GM19372 (cell line): ENCODE data around the gene TRPV2.
"Not testable (repeated sequence)": the region's sequence is repeated elsewhere in the genome, so short reads cannot be mapped to it uniquely, and the experiment has no call there.

Experiments used
- ATAC-seq: cut with Tn5 transposase; IDR thresholded peaks from one replicate; pipeline ENCODE4 v1.9.1; 2021; ENCODE audit warnings: mild to moderate bottlenecking, low read depth, moderate library complexity; ENCODE audit not compliant: unreplicated experiment

TRPV2 gene, protein sequence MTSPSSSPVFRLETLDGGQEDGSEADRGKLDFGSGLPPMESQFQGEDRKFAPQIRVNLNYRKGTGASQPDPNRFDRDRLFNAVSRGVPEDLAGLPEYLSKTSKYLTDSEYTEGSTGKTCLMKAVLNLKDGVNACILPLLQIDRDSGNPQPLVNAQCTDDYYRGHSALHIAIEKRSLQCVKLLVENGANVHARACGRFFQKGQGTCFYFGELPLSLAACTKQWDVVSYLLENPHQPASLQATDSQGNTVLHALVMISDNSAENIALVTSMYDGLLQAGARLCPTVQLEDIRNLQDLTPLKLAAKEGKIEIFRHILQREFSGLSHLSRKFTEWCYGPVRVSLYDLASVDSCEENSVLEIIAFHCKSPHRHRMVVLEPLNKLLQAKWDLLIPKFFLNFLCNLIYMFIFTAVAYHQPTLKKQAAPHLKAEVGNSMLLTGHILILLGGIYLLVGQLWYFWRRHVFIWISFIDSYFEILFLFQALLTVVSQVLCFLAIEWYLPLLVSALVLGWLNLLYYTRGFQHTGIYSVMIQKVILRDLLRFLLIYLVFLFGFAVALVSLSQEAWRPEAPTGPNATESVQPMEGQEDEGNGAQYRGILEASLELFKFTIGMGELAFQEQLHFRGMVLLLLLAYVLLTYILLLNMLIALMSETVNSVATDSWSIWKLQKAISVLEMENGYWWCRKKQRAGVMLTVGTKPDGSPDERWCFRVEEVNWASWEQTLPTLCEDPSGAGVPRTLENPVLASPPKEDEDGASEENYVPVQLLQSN

DNA sequence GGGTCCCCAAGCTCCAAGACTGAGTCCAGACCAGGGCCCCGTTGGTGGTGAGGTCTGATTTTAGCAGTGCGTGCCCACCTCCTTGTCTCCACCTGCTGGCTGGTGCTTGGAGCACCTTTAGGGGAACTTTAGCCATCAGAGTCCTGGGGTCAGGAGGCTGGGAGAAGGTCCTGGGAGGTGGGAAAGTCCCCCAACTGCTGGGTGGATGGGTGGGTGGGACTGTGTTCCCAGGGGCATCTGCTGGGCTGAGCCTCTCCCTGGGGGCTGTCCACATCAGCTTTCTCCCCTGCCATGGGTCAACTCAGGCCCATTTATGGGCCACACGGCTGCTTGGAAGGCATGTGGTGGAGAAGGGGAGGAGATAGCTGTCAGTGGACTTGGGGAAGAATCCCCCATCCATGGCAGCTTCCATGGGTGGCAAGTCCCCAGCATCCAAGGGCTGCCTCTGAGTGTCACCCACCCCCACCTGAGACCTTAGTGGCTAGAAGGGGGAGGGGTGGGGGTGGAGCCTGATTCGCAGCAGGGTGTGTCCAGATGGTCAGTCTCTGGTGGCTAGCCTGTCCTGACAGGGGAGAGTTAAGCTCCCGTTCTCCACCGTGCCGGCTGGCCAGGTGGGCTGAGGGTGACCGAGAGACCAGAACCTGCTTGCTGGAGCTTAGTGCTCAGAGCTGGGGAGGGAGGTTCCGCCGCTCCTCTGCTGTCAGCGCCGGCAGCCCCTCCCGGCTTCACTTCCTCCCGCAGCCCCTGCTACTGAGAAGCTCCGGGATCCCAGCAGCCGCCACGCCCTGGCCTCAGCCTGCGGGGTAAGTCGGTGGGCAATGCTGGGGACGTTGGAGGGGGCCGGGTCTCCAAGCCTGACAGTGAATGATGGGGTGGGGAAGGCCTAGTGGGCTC, at the start of gene TRPV2:
TSS of gene TRPV2 (plus strand) at position 541 of the 894 bp plus-strand sequence. CDS start 2,098 bp downstream, outside the sequence.
- ATAC-seq: peak; percentile 39

DNA sequence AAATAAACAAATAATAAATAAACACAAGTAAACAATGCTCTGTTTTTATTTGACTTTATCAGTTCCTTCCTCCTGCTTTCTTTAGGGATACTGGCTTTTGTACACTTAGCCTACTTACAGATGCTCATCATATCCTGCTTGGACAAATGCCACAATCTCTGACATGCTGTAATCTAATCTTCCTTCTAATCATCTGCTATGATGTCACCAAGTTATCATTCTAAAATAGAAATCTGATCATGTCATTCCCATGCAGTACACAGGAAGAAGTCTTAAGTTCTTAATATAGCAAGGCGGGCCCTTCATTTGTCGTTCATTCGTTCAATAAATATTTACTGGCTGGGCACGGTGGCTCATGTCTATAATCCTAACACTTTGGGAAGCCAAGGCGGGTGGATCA, 43.6 kb upstream of the TRPV2 start:
- ATAC-seq: no peak

DNA sequence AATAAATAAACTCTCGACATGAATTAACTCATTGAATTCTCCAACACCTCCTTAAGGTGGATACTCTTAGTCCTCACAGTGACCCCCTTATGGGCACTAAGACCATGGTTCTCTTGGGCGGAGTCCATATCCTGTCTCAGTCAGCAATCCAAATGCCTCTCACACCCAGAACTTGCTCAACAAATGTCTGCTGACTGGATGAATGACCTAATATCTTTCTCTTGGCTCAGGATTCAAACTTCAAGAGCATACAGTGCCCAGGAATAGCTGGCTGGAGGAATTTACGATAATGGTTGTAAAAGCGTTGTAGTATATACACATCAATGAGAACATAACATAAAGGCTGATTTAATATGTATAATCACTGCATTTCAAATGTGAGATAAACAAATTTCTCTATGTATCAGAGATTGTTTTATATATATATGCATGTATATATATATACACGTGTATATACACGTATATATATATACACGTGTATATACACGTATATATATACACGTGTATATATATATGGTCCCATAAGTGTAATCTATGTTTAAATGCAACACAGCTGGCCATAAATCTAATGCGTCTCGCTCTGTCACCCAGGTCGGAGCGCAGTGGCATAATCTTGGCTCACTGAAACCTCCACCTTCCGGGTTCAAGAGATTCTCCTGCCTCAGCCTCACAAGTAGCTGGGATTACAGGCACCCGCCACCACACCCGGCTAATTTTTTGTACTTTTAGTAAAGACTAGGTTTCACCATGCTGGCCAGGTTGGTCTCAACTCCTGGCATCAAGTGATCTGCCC, 41.0 kb upstream of the TRPV2 start:
- no peak for ATAC-seq

DNA sequence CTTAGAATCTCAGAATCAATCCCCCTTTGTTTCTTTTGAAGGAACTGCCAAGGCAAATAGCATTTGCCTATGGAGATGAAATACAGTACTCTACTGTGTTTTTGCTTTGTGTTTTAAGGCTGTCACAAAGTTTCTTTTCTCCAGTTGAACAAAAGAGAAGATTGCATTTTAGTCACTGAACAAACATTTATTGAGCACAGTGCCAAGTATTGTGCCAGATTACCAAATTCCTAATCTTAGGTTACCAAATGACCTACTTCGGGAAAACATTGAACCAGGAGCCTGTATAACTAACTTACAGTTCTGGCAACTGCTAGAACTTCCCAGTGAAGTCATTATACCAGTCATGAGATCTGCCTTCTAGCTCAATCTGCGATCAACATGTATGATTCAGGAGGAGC, 37.4 kb upstream of the TRPV2 start:
- ATAC-seq: no peak

DNA sequence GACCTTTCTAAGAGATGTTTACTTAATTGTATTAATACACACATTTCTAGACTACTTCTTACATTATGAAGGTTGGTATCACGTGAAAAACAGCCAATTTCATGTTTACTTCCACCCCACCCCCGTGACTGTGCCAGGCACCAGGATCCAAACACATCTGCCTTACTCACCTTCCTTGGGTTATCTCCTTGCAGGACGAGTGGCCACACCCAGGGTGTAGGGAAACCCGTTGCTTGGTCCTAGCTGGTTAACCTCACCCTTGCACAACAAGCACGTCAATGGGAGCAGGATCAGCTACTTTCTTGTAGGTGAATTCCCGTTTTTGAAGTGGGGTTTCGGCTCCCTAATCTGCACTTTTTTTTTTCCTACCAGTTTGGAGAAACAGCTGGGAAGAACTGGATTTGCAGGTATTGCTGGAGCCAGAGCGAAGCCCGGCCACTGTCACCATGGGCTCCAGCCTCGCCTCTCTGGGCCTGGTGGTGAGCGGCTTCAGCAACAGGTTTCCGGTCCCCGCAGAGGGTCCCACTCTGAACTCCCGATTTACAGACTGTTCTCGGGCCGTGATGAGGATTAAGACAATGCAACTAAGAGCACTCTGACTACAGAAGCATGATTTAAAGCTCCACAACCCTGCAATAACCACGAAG, 36.6 kb upstream of the TRPV2 start:
- ATAC-seq: no peak

DNA sequence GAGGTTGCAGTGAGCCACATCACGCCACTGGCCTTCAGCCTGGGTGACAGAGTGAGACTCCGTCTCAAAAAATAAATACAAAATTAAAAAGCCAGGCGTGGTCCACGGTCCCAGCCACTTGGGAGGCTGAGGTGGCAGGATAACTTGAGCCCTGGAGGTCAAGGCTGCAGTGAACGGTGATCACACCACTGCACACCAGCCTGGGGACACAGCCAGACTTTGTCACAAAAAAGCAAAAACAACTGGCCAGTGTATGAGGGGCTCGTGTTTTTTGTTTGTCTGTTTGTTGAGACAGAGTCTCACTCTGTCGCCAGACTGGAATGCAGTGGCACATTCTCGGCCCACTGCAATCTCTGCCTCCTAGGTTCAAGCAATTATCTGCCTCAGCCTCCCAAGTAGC, 35.7 kb upstream of the TRPV2 start:
- no peak for ATAC-seq

DNA sequence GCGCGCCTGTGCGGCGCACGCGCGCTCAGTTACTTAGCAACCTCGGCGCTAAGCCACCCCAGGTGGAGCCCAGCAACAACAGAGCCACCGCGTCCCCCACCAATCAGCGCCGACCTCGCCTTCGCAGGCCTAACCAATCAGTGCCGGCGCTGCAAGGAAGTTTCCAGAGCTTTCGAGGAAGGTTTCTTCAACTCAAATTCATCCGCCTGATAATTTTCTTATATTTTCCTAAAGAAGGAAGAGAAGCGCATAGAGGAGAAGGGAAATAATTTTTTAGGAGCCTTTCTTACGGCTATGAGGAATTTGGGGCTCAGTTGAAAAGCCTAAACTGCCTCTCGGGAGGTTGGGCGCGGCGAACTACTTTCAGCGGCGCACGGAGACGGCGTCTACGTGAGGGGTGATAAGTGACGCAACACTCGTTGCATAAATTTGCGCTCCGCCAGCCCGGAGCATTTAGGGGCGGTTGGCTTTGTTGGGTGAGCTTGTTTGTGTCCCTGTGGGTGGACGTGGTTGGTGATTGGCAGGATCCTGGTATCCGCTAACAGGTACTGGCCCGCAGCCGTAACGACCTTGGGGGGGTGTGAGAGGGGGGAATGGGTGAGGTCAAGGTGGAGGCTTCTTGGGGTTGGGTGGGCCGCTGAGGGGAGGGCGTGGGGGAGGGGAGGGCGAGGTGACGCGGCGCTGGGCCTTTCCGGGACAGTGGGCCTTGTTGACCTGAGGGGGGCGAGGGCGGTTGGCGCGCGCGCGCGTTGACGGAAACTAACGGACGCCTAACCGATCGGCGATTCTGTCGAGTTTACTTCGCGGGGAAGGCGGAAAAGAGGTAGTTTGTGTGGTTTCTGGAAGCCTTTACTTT, 34.5 kb upstream of the TRPV2 start, which contains the start of gene UBB:
TSS of gene UBB (plus strand) at position 452 of the 856 bp plus-strand sequence. CDS start 817 bp downstream, outside the sequence.
- ATAC-seq: peak; percentile 85

DNA sequence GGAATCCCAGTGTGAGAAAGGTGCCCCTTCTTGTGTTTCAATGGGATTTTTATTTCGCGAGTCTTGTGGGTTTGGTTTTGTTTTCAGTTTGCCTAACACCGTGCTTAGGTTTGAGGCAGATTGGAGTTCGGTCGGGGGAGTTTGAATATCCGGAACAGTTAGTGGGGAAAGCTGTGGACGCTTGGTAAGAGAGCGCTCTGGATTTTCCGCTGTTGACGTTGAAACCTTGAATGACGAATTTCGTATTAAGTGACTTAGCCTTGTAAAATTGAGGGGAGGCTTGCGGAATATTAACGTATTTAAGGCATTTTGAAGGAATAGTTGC, 33.9 kb upstream of the TRPV2 start:
- ATAC-seq: no peak

DNA sequence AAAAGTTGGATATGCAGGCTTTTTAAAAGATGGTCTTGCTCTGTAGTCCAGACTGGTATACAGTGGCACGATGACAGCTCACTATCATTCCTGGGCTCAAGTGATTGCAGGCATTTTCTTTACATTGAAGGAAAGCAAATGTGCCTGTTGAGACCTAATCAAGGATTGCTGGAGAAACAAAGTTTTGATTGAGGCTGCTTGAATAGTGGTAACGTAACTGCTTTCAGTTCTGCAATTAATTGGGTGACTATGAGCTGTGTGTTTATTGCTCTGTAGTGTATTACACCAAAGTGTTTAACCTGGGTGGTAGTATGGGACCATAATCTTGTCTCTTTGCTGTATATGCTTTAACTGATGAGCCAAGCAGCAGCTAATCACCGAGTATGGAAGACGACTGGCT, 32.2 kb upstream of the TRPV2 start:
- no peak for ATAC-seq

DNA sequence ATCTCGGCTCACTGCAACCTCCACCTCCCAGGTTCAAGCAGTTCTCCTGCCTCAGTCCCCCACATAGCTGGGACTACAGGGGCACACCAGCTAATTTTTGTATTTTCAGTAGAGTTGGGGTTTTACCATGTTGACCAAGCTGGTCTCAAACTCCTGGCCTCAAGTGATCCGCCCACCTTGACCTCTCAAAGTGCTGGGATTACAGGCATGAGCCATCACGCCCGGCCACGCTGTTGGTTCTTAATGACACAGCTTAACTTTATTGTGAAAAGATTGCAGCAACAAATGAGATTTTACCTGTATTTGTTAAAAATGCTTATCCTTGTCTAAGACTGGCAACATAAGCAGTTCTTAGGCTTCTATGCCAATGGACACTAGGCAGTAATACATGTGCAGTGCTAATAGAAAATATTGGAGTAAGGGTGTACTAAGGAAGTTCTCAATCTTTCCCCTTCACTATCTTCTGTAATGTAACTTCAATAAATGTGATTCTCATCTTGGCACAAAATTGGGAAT, 31.5 kb upstream of the TRPV2 start:
- no peak for ATAC-seq

DNA sequence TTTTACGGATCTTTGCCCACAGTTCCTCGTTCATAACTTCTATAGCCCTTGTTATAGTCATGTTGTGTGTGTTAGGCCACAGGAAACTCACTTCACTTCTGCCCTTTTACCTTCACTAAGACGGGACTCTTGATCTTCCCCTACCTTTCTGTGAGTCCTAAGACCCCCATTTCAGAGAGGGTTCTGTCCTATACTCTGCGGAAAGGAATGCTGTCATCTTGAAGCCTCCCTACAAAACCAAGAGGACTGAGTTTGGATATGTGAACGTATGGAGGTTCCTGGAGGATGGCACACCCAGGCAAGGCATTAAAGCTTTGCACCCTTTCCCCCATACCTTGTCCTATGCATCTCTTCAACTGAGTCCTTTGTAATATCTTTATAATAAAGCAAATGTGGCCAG, 30.8 kb upstream of the TRPV2 start:
- ATAC-seq: no peak

DNA sequence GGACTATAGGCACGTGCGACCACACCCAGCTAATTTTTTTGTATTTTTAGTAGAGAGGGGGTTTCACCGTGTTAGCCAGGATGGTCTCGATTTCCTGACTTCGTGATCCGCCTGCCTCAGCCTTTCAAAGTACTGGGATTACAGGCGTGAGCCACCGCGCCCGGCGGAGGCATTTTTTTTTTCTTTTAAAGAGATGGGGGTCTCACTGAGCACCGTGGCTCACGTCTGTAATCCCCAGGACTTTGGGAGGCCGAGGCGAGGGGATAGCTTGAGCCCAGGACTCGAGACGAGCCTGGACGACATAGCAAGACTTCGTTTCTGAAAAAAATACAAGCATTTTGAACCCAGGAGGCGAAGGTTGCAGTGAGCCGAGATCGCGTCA, 29.3 kb upstream of the TRPV2 start:
- not testable (repeated sequence) for ATAC-seq

DNA sequence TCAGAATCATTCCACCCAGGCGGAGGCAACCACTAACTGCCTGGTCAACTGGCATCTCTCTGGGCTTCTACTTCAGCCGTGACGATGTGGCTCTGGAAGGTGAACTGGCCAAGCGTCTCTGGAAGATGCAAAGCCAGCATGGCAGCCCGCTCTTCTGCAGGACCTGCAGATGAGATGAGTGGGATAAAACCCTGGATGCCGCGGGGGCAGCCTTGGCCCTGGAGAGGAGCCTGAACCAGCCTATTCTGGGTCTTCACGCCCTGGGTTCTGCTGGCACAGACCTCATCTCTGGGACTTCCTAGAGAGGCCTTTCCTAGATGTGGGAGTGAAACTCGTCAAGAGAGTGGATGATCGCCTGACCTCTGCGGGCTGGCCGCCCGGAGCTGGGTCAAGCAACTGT, 23.9 kb upstream of the TRPV2 start:
- ATAC-seq: no peak

DNA sequence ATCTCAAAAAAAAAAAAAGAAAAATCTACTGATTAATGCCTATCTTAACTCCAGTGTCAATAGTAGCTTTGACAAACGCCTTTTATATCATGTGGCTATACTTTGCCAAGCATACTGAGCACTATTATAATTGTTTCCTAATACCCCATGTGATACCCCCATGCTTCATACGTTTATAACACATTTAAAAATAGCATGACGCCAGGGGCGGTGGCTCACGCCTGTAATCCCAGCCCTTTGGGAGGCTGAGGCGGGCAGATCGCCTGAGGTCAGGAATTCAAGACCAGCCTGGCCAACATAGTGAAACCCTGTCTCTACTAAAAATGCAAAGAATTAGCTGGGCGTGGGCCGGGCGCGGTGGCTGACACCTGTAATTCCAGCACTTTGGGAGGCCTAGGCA, 22.9 kb upstream of the TRPV2 start:
- not testable (repeated sequence) for ATAC-seq

DNA sequence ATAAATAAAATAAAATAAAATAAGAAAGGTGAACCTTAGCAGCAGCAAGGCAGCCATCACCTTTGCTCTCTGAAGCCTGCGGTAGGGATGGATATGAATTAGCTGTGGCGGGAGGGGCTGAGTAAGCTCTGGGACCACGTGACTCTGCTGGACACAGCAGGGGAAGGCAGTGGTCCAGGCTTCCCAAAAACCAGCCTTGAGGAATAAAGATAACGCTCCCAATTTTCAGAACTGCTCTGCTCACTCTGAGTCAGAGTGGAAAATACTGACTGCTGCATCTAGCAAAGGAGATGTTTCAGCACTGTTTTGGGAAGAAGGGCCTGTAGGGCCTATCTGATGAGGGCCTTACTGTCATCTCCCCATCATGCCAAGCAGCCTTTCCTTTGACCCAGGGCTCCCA, 19.5 kb upstream of the TRPV2 start:
- not testable (repeated sequence) for ATAC-seq

DNA sequence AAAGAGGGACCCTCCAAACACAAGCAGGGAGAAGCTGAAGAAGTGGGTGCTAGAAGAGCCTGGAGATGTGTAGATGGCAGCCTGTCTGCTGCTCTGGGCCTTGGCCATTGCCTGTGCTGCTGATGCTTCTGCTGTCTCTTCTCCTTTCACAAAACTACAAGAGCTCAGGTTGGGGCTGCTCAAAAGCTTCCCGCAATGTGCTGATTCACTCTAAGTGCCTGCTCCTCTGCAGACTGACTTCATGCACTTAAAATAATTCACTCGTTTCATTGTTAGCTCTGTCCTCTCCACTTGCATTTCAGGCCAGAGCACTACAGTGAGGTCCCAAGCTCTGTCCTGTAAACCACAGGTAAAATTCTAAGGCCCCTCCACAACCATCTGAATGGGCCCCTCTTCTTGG, 18.7 kb upstream of the TRPV2 start:
- ATAC-seq: not testable (repeated sequence)

DNA sequence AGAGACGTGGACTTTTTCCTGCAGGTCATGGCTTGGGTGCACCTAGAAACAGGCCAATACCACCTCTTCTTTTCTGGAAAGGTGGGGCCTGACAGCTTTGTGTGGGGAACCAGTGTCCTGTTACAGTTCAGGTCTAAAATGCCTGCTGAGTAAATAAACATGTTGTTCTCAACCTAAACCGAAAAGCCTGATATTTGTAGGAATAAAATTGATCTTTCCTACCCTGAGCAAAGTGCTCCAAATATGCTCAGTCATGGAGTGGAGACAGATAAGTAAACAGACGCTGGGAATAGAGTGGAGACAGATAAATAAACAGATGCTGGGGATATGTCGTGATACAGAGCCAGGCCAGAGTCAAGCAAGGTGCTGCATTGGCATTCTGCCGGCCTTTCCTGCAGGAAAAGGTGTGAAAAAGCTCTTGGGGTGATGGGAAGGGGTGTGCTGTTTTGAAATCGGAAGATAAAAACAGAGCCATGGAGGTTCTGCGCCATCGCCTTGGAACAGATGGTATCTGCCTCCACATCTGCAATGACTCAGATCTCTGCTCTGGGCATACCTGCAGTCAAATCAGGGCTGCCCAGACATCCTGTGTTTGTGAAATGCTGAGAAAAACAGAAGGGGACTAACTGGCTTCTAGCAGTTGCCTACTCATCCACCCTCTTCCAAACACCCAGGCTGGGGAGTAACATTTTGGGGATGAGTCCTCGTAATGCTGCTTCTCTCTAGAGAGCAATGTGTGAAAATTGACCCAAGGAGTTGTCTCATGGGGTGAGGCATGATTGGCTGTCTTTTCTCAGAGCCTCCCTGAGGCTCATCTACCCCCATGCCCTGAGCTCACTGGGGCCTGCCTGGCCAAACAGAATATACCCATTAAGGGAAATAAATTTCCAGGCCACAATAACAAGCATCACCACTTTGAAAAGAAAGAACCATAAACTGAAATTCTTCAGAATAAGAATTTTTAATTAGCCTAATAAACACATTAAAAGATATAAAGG, 16.8 kb upstream of the TRPV2 start:
- no peak for ATAC-seq
